Liver (tissue), 9 donors: ENCODE measurements around the gene GRIN1. TPM values are rescaled to one million over a fixed set of nuclear protein-coding genes. Genes with fewer than 3 reads are reported as not detected.

Experiments used
- DNase-seq: peaks from one replicate; pipeline ENCODE4 v3.0.0-alpha.2; 2017; ENCODE audit warnings: low spot score
- H3K27ac ChIP-seq, 2 donors: one replicate each; pipeline ENCODE4 v1.7.0; 2013; ENCODE audit warnings: inconsistent platforms in 2 of 2, low read length in 2 of 2, control low read depth in 1 of 2, low read depth in 1 of 2, mild to moderate bottlenecking in 1 of 2
- H3K27me3 ChIP-seq, 4 donors: one replicate each; pipeline versions ENCODE4 v1.6.1 to v1.7.0; 2013; ENCODE audit warnings: low read length in 3 of 4, inconsistent platforms in 1 of 4, mild to moderate bottlenecking in 1 of 4, moderate library complexity in 1 of 4; ENCODE audit not compliant: control insufficient read depth in 4 of 4, insufficient read depth in 4 of 4
- H3K36me3 ChIP-seq, 4 donors: one replicate each; pipeline versions ENCODE4 v1.6.1 to v1.7.0; 2013; ENCODE audit warnings: low read length in 3 of 4, mild to moderate bottlenecking in 3 of 4, low read depth in 1 of 4, moderate library complexity in 1 of 4; ENCODE audit not compliant: control insufficient read depth in 4 of 4, insufficient read depth in 3 of 4
- H3K4me1 ChIP-seq, 4 donors: one replicate each; pipeline versions ENCODE4 v1.6.1 to v1.7.0; 2013; ENCODE audit warnings: low read length in 3 of 4, mild to moderate bottlenecking in 3 of 4, moderate library complexity in 1 of 4; ENCODE audit not compliant: control insufficient read depth in 4 of 4, insufficient read depth in 4 of 4
- H3K4me3 ChIP-seq, 3 donors: one replicate each; pipeline versions ENCODE4 v1.6.1 to v1.7.0; 2013; ENCODE audit warnings: low read length in 3 of 3, control low read depth in 1 of 3, low read depth in 1 of 3, mild to moderate bottlenecking in 1 of 3
- H3K9ac ChIP-seq, 2 donors: one replicate each; pipeline ENCODE4 v1.7.0; 2013; ENCODE audit warnings: low read length in 2 of 2, mild to moderate bottlenecking in 2 of 2, moderate library complexity in 2 of 2, control low read depth in 1 of 2, low read depth in 1 of 2
- H3K9me3 ChIP-seq, 4 donors: one replicate each; pipeline versions ENCODE4 v1.6.1 to v1.7.0; 2013; ENCODE audit warnings: low read length in 3 of 4; ENCODE audit not compliant: control insufficient read depth in 4 of 4
- EGR1 ChIP-seq, 2 donors: IDR thresholded peaks; 2 replicates each; pipeline ENCODE4 v1.6.1; 2016 to 2018; ENCODE audit warnings: antibody characterized with exemption in 2 of 2, low read depth in 2 of 2
- FOXA1 ChIP-seq: IDR thresholded peaks from 2 replicates; pipeline ENCODE4 v1.6.1; 2016; ENCODE audit warnings: antibody characterized with exemption
- FOXA2 ChIP-seq: IDR thresholded peaks from 2 replicates; pipeline ENCODE4 v1.6.1; 2016; ENCODE audit warnings: antibody characterized with exemption
- GABPA ChIP-seq, 2 donors: IDR thresholded peaks in 1 of 2; conservative IDR thresholded peaks in 1 of 2; 2 replicates each; pipeline ENCODE4 v1.6.1; 2016; ENCODE audit warnings: antibody characterized with exemption in 2 of 2, mild to moderate bottlenecking in 1 of 2, moderate library complexity in 1 of 2
- HNF4A ChIP-seq, 2 donors: conservative IDR thresholded peaks; 2 replicates each; pipeline ENCODE4 v1.6.1; 2016; ENCODE audit warnings: antibody characterized with exemption in 2 of 2, mild to moderate bottlenecking in 2 of 2
- HNF4G ChIP-seq: IDR thresholded peaks from 2 replicates; pipeline ENCODE4 v1.6.1; 2016; ENCODE audit warnings: antibody characterized with exemption
- JUND ChIP-seq, 2 donors: IDR thresholded peaks; 2 replicates each; pipeline ENCODE4 v1.6.1; 2016; ENCODE audit warnings: antibody characterized with exemption in 2 of 2
- NR2F2 ChIP-seq: IDR thresholded peaks from 2 replicates; pipeline ENCODE4 v1.6.1; 2016; ENCODE audit warnings: antibody characterized with exemption
- RAD21 ChIP-seq, 2 donors: IDR thresholded peaks; 2 replicates each; pipeline ENCODE4 v1.6.1; 2016; ENCODE audit warnings: antibody characterized with exemption in 2 of 2, mild to moderate bottlenecking in 2 of 2
- RXRA ChIP-seq, 2 donors: IDR thresholded peaks; 2 replicates each; pipeline ENCODE4 v1.6.1; 2017 to 2018; ENCODE audit warnings: antibody characterized with exemption in 2 of 2, mild to moderate bottlenecking in 1 of 2
- SP1 ChIP-seq: IDR thresholded peaks from 2 replicates; pipeline ENCODE4 v1.6.1; 2018; ENCODE audit warnings: antibody characterized with exemption, mild to moderate bottlenecking
- TAF1 ChIP-seq: conservative IDR thresholded peaks from 2 replicates; pipeline ENCODE4 v1.6.1; 2016; ENCODE audit warnings: antibody characterized with exemption, mild to moderate bottlenecking
- YY1 ChIP-seq: IDR thresholded peaks from 2 replicates; pipeline ENCODE4 v1.6.1; 2016; ENCODE audit warnings: antibody characterized with exemption, mild to moderate bottlenecking
- WGBS: extraction: QIAGEN DNeasy Blood & Tissue Kit; methylation state at CpG from one replicate; pipeline ENCODE4 v1.1.7; 2013; 5-methylcytosine and 5-hydroxymethylcytosine counted together
- polyA plus RNA-seq, 2 donors: library from polyadenylated mRNA; stranded (reverse) in 1 of 2; unstranded in 1 of 2; fragments of 200-250 nt in 1 of 2; fragments of >200 nt in 1 of 2; fragmentation: Nextera tagmentation in 1 of 2; extraction: Ambion mirVana in 1 of 2; gene quantifications; one replicate each; pipeline versions ENCODE4 v1.2.1 to v1.2.3, GENCODE V29; 2013 to 2015
- total RNA-seq, 2 donors: library from RNA; depleted of rRNA; stranded (reverse); fragments of >200 nt; gene quantifications; one replicate each; pipeline ENCODE4 v1.2.3, GENCODE V29; 2014
- TF ChIP-seq, protein P1 (sequence below): IDR thresholded peaks from 2 replicates; pipeline ENCODE4 v1.6.1; 2016; ENCODE audit warnings: antibody characterized with exemption
- TF ChIP-seq, protein P2 (sequence below): IDR thresholded peaks from 2 replicates; pipeline ENCODE4 v1.6.1; 2016; ENCODE audit warnings: antibody characterized with exemption
- TF ChIP-seq, protein P3 (sequence below): fragments of 150-350 bp; IDR thresholded peaks from 2 replicates; pipeline ENCODE4 v1.5.1; 2017; ENCODE audit warnings: improper control_type of control experiment, low read depth, low read length; ENCODE audit not compliant: missing input control
- TF ChIP-seq, protein P4 (sequence below): IDR thresholded peaks from 2 replicates; pipeline ENCODE4 v1.6.1; 2016; ENCODE audit warnings: antibody characterized with exemption
- TF ChIP-seq, protein P5 (sequence below): IDR thresholded peaks from 2 replicates; pipeline ENCODE4 v1.6.1; 2016; ENCODE audit warnings: antibody characterized with exemption, mild to moderate bottlenecking
- donor health status: healthy.
- donor health status: healthy.
- donor health status: healthy.
- donor health status: healthy.
- donor health status: healthy.

Gene GRIN1
- total and polyA plus RNA-seq, 4 donors = 0.05 TPM; not detected in 3

DNA sequence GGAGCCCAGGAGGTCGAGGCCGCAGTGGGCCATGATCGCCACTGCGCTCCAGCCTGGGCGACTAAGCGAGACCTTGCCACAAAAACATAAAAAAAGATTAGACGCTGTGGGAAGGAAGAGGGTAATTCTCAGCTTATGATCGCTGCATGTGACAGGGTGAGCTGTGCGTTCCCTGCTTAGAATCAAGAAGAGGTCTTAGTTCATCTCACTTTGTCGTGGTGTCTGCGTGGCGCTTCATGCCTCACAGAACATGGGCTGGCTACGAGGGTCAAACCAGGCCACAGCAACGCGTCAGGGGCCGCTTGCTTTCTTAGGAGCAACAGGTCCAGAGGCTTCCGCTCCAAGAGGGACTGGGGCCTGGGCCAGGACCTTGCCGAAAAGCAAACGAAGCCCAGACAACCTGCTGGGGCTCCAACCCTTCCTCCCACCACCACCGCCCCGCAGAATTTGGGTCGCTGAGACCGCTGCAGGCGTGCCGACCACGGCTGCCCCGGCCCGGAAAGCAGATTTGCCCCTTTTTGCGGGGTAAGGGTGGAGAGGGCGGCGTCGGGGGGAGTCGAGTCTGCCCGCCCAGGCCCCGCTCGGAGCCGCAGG, 10.0 kb upstream of the GRIN1 start:
- H3K27me3 ChIP-seq = no peaks in the 10 kb centered on the region
- H3K4me3 ChIP-seq = peak overlapping the region; percentile 64 to 81 (median 77)
- peak overlapping the region in 1 of 2 donors; percentile 20 for H3K27ac ChIP-seq
- no peaks in the 10 kb centered on the region for H3K36me3 ChIP-seq
- peaks cover 0 to 1% (median 0%) of the 10 kb centered on the region in 4 donors for H3K9me3 ChIP-seq
- TF ChIP-seq FOXA2 (no peak), GABPA (IDR thresholded peaks at IDR 0.05 in 1 of 2, conservative IDR thresholded peaks at IDR 0.05 in 1 of 2) (no peak), RXRA (IDR thresholded peaks at IDR 0.05) (no peak), YY1 (no peak), HNF4G (no peak), TAF1 (no peak), EGR1 (IDR thresholded peaks at IDR 0.05; ENCODE audit: low read depth in 2 of 2) (no peak), NR2F2 (no peak), RAD21 (IDR thresholded peaks at IDR 0.05) (no peak), HNF4A (conservative IDR thresholded peaks at IDR 0.05) (no peak), FOXA1 (no peak), JUND (IDR thresholded peaks at IDR 0.05) (no peak), SP1 (no peak)
- TF ChIP-seq, protein P1, sequence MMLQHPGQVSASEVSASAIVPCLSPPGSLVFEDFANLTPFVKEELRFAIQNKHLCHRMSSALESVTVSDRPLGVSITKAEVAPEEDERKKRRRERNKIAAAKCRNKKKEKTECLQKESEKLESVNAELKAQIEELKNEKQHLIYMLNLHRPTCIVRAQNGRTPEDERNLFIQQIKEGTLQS = no peak
- TF ChIP-seq, protein P2, sequence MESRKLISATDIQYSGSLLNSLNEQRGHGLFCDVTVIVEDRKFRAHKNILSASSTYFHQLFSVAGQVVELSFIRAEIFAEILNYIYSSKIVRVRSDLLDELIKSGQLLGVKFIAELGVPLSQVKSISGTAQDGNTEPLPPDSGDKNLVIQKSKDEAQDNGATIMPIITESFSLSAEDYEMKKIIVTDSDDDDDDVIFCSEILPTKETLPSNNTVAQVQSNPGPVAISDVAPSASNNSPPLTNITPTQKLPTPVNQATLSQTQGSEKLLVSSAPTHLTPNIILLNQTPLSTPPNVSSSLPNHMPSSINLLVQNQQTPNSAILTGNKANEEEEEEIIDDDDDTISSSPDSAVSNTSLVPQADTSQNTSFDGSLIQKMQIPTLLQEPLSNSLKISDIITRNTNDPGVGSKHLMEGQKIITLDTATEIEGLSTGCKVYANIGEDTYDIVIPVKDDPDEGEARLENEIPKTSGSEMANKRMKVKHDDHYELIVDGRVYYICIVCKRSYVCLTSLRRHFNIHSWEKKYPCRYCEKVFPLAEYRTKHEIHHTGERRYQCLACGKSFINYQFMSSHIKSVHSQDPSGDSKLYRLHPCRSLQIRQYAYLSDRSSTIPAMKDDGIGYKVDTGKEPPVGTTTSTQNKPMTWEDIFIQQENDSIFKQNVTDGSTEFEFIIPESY = no peak
- TF ChIP-seq, protein P3, sequence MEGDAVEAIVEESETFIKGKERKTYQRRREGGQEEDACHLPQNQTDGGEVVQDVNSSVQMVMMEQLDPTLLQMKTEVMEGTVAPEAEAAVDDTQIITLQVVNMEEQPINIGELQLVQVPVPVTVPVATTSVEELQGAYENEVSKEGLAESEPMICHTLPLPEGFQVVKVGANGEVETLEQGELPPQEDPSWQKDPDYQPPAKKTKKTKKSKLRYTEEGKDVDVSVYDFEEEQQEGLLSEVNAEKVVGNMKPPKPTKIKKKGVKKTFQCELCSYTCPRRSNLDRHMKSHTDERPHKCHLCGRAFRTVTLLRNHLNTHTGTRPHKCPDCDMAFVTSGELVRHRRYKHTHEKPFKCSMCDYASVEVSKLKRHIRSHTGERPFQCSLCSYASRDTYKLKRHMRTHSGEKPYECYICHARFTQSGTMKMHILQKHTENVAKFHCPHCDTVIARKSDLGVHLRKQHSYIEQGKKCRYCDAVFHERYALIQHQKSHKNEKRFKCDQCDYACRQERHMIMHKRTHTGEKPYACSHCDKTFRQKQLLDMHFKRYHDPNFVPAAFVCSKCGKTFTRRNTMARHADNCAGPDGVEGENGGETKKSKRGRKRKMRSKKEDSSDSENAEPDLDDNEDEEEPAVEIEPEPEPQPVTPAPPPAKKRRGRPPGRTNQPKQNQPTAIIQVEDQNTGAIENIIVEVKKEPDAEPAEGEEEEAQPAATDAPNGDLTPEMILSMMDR = no peak
- TF ChIP-seq, protein P4, sequence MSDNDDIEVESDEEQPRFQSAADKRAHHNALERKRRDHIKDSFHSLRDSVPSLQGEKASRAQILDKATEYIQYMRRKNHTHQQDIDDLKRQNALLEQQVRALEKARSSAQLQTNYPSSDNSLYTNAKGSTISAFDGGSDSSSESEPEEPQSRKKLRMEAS = no peak
- 29% methylated on average over 37 of the region's 37 CpGs for WGBS
- no peak for DNase-seq
- peak overlapping the region in 1 of 2 donors; percentile 16 for H3K9ac ChIP-seq
- peaks cover 6 to 28% (median 17%) of the 10 kb centered on the region in 4 donors for H3K4me1 ChIP-seq

DNA sequence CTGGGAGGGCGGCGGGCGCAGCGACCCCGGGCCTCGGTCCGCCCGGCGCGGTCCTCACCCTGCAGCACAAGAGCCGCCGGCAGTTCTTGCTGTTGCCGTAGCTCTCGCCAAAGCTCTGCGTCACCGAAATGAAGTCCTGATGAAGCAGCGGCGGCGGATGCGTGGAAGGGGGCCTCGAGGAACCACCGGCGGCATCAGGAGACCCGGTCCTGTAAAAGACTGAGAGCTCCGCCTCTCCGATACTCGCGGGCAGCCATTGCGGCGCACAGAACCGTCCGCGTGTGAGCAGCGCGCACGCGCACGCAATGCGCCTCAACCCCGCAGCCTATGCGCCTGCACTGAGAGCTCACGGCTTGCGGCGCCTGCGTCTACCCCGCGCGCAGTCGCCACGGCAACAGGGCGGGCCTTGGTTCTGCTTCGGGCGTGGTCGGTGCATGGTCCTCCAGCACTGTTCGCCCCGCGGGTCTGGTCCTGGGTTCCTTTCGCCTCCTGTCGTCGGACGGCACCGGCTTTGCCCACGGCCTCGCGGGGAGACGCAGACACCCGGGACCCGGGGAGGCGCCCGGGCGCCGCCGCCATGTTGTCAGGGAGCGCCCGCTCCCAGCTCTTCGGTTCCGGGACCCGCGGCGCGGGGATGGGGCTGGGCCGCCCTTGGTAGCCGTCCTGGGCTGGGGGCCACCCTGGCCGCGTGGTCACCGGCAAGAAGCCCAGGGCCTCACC, 9.3 kb upstream of the GRIN1 start:
- Histone ChIP-seq H3K36me3 (no peaks in the 10 kb centered on the region), H3K4me1 (peaks cover 6 to 28% (median 17%) of the 10 kb centered on the region in 4 donors), H3K9ac (peak overlapping the region in 1 of 2 donors; percentile 16), H3K9me3 (peaks cover 0 to 1% (median 0%) of the 10 kb centered on the region in 4 donors), H3K27ac (peak overlapping the region; percentile 20 to 31), H3K4me3 (peak overlapping the region; percentile 64 to 81 (median 77)), H3K27me3 (no peaks in the 10 kb centered on the region)
- DNase-seq = peak; percentile 93
- 2% methylated on average over 86 of the region's 86 CpGs for WGBS
- no peak for TF ChIP-seq FOXA1
- TF ChIP-seq, protein P5, sequence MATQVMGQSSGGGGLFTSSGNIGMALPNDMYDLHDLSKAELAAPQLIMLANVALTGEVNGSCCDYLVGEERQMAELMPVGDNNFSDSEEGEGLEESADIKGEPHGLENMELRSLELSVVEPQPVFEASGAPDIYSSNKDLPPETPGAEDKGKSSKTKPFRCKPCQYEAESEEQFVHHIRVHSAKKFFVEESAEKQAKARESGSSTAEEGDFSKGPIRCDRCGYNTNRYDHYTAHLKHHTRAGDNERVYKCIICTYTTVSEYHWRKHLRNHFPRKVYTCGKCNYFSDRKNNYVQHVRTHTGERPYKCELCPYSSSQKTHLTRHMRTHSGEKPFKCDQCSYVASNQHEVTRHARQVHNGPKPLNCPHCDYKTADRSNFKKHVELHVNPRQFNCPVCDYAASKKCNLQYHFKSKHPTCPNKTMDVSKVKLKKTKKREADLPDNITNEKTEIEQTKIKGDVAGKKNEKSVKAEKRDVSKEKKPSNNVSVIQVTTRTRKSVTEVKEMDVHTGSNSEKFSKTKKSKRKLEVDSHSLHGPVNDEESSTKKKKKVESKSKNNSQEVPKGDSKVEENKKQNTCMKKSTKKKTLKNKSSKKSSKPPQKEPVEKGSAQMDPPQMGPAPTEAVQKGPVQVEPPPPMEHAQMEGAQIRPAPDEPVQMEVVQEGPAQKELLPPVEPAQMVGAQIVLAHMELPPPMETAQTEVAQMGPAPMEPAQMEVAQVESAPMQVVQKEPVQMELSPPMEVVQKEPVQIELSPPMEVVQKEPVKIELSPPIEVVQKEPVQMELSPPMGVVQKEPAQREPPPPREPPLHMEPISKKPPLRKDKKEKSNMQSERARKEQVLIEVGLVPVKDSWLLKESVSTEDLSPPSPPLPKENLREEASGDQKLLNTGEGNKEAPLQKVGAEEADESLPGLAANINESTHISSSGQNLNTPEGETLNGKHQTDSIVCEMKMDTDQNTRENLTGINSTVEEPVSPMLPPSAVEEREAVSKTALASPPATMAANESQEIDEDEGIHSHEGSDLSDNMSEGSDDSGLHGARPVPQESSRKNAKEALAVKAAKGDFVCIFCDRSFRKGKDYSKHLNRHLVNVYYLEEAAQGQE = peak; percentile 23
- no peak for TF ChIP-seq HNF4G
- peak; percentile 98 for TF ChIP-seq YY1
- TF ChIP-seq, protein P1 = no peak
- no peak for TF ChIP-seq EGR1 (IDR thresholded peaks at IDR 0.05; ENCODE audit: low read depth in 2 of 2)
- TF ChIP-seq, protein P3 = no peak
- TF ChIP-seq TAF1 = no peak
- TF ChIP-seq JUND (IDR thresholded peaks at IDR 0.05) = no peak
- no peak for TF ChIP-seq HNF4A (conservative IDR thresholded peaks at IDR 0.05)
- no peak for TF ChIP-seq RAD21 (IDR thresholded peaks at IDR 0.05)
- TF ChIP-seq GABPA (IDR thresholded peaks at IDR 0.05 in 1 of 2, conservative IDR thresholded peaks at IDR 0.05 in 1 of 2) = peak in 1 of 2 donors; percentile 24
- TF ChIP-seq, protein P4 = peak; percentile 60
- no peak for TF ChIP-seq SP1
- TF ChIP-seq FOXA2 = no peak
